Ecto neural progenitor cell (in vitro differentiated cells): ENCODE measurements around the gene MEF2C.
A peak's percentile ranks its signal among the peaks of the same experiment; 100 is the strongest.

Source experiments
- DNase-seq: peaks from one replicate; pipeline ENCODE4 v3.0.0-alpha.2; 2018; ENCODE audit warnings: low spot score

The MEF2C gene

GRCh38 chr5:88708682-88709398, 174.1 kb downstream of the MEF2C start:
- no peak for DNase-seq

GRCh38 chr5:88708021-88708420, 175.0 kb downstream of the MEF2C start:
- DNase-seq, result no peak

- no peak for DNase-seq
Measured at GRCh38 chr5:88707216-88707965, 175.6 kb downstream of the MEF2C start.

- no peak for DNase-seq
Measured at GRCh38 chr5:88702332-88702731, 180.7 kb downstream of the MEF2C start.

- DNase-seq, result no peak
Measured at GRCh38 chr5:88700121-88700520, 182.9 kb downstream of the MEF2C start.

GRCh38 chr5:88698290-88698689, 184.7 kb downstream of the MEF2C start:
- DNase-seq, result no peak

GRCh38 chr5:88696466-88696865, 186.5 kb downstream of the MEF2C start:
- no peak for DNase-seq

- DNase-seq, result no peak
Measured at GRCh38 chr5:88695931-88696330, 187.1 kb downstream of the MEF2C start.

GRCh38 chr5:88695232-88695631, 187.8 kb downstream of the MEF2C start:
- DNase-seq, result no peak

- DNase-seq, result no peak
Measured at GRCh38 chr5:88694023-88694679, 188.8 kb downstream of the MEF2C start.

GRCh38 chr5:88693071-88693932, 189.7 kb downstream of the MEF2C start:
- no peak for DNase-seq

- DNase-seq, result no peak
Measured at GRCh38 chr5:88691945-88692868, 190.8 kb downstream of the MEF2C start.

- DNase-seq, result no peak
Measured at GRCh38 chr5:88691230-88691582, 191.8 kb downstream of the MEF2C start.

- peak; percentile 85 for DNase-seq
Measured at GRCh38 chr5:88690409-88691229, 192.4 kb downstream of the MEF2C start.

GRCh38 chr5:88689668-88690408, 193.1 kb downstream of the MEF2C start:
- DNase-seq, result no peak

- DNase-seq, result no peak
Measured at GRCh38 chr5:88688984-88689667, 193.9 kb downstream of the MEF2C start.

- no peak for DNase-seq
Measured at GRCh38 chr5:88688156-88688983, 194.6 kb downstream of the MEF2C start.

- DNase-seq, result no peak
Measured at GRCh38 chr5:88687373-88687911, 195.5 kb downstream of the MEF2C start.
